Panc1 (cell line): ENCODE results near the gene RAPGEF1. TPM values are rescaled to one million over a fixed set of nuclear protein-coding genes. Genes with fewer than 3 reads are reported as not detected.

Experiments
- ATAC-seq: fragments of 200-7000 bp; cut with Tn5 transposase; 2 replicates; pipeline ENCODE4 v1.9.1; 2020; ENCODE audit warnings: mild to moderate bottlenecking, moderate library complexity
- BruUV-seq: library from RNA; stranded (reverse); fragments of 400-500 nt; replicated peaks from 2 replicates; lab custom pipeline; 2021; lab: Mats Ljungman, UMichigan
- CTCF ChIA-PET: fragments of 300-600 bp; sonication (Branson Sonifier 250); formaldehyde crosslinking; loops from one replicate; lab custom pipeline; 2022; ENCODE audit warnings: antibody characterized with exemption; lab: Charles Lee
- POLR2A ChIA-PET: fragments of 300-600 bp; sonication (Branson Sonifier 250); formaldehyde crosslinking; loops from one replicate; lab custom pipeline; 2022; ENCODE audit warnings: antibody characterized with exemption; lab: Charles Lee
- DNase-seq: peaks from one replicate; pipeline ENCODE4 v3.0.0-alpha.2; 2010; ENCODE audit warnings: low read depth, low spot score
- H3K27ac ChIP-seq: 2 replicates; pipeline ENCODE4 v1.5.1; 2011; ENCODE audit warnings: mild to moderate bottlenecking, low read length, inconsistent platforms
- H3K27me3 ChIP-seq: fragments of 200-500 bp; sonication (Bioruptor generic); 2 replicates; pipeline ENCODE4 v1.6.0; 2014; ENCODE audit warnings: low read length, inconsistent platforms; ENCODE audit not compliant: control insufficient read depth, insufficient read depth
- H3K36me3 ChIP-seq: fragments of 200-500 bp; sonication (Bioruptor generic); 2 replicates; pipeline ENCODE4 v1.5.1; 2014; ENCODE audit warnings: inconsistent platforms, mild to moderate bottlenecking, low read length, moderate library complexity; ENCODE audit not compliant: control insufficient read depth, insufficient read depth
- H3K4me1 ChIP-seq: 2 replicates; pipeline ENCODE4 v1.5.1; 2011; ENCODE audit warnings: inconsistent platforms, mild to moderate bottlenecking, low read length, moderate library complexity; ENCODE audit not compliant: control insufficient read depth, insufficient read depth
- H3K4me3 ChIP-seq, 2 experiments: 2 replicates each; pipeline ENCODE4 v1.5.1; 2011 to 2012; ENCODE audit warnings: low read depth in 2 of 2, low read length in 2 of 2, mild to moderate bottlenecking in 2 of 2, inconsistent platforms in 1 of 2, moderate library complexity in 1 of 2
- H3K9me3 ChIP-seq: fragments of 200-500 bp; sonication (Bioruptor generic); 2 replicates; pipeline ENCODE4 v1.5.1; 2014; ENCODE audit warnings: low read depth, mild to moderate bottlenecking, inconsistent platforms, low read length, moderate library complexity; ENCODE audit not compliant: control insufficient read depth, insufficient read depth
- POLR2AphosphoS5 ChIP-seq: IDR thresholded peaks from 2 replicates; pipeline ENCODE4 v1.6.1; 2012; ENCODE audit warnings: mild to moderate bottlenecking, low read depth, low read length, moderate library complexity
- SIN3A ChIP-seq: IDR thresholded peaks from 2 replicates; pipeline ENCODE4 v1.6.1; 2012; ENCODE audit warnings: low read depth, mild to moderate bottlenecking, low read length, moderate library complexity, borderline replicate concordance; ENCODE audit not compliant: insufficient read depth
- TCF7L2 ChIP-seq: IDR thresholded peaks from 2 replicates; pipeline ENCODE4 v1.6.1; 2011; ENCODE audit warnings: mild to moderate bottlenecking, low read depth, low read length, inconsistent platforms
- in situ Hi-C: cut with HindIII; loops from 2 replicates; pipeline ENCODE4 v1.10.0; 2016; ENCODE audit warnings: low sequenced_read_pairs, low pct_unique_long_range_greater_than_20kb
- intact Hi-C: fragments of 100-400 bp; cut with micrococcal nuclease; formaldehyde crosslinking; loops from one replicate; pipeline ENCODE4 v1.10.0; 2022; ENCODE audit not compliant: unreplicated experiment
- total RNA-seq: library from RNA; stranded (reverse); gene quantifications from one replicate; pipeline ENCODE4 v1.2.1, GENCODE V29; 2021; ENCODE audit not compliant: unreplicated experiment
- TF ChIP-seq, protein P1 (sequence below), 2 experiments: IDR thresholded peaks; 2 replicates each; pipeline ENCODE4 v1.6.1; 2011 to 2012; ENCODE audit warnings: low read depth in 2 of 2, control low read depth in 1 of 2, low read length in 1 of 2, mild to moderate bottlenecking in 1 of 2, moderate library complexity in 1 of 2; ENCODE audit not compliant: insufficient read depth in 1 of 2
- TF ChIP-seq, protein P2 (sequence below): fragments of 450-650 bp; IDR thresholded peaks from 2 replicates; pipeline ENCODE4 v1.5.1; 2017; ENCODE audit warnings: mild to moderate bottlenecking

RAPGEF1 gene
- total RNA-seq, 1 experiment from 2014 or later = 86.8 TPM

DNA sequence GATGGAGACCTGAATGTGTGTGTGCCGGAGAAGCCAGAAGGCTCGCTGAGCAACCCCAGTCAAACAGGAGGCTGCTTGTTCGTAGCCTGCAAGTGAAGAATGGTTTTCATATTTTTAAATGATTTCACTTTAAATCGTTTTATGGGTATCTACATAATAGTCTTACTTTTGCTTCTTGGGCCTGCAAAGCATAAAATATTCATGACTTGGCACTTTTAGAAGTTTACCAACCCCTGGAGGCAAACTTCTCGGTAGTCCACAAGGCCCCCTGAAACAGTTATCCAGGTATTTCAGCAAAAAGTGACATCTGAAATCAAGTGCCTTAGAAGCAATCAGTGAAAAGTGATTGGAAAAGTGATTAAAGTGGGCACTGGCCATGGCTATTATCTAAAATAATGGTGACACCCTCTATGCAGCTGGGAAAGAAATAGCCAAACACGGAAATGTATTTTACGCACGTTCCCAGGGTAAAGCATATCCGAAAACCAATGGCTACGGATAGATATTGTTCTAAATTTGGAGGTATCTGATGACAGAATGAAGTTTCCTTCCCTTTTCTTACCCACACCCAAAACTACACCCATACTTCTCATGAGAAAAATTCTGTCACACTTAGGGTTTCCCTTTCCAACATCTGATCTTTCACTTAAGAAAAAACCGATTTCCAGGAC is 39.0 kb downstream of the RAPGEF1 start:
- H3K36me3 ChIP-seq = no peaks in the 10 kb centered on the region
- BruUV-seq = no TSS peak
- ATAC-seq (no peak), DNase-seq (no peak)
- H3K27me3 ChIP-seq = no peaks in the 10 kb centered on the region
- no peaks in the 10 kb centered on the region for H3K9me3 ChIP-seq
- TF ChIP-seq TCF7L2 = no peak
- TF ChIP-seq, protein P1, sequence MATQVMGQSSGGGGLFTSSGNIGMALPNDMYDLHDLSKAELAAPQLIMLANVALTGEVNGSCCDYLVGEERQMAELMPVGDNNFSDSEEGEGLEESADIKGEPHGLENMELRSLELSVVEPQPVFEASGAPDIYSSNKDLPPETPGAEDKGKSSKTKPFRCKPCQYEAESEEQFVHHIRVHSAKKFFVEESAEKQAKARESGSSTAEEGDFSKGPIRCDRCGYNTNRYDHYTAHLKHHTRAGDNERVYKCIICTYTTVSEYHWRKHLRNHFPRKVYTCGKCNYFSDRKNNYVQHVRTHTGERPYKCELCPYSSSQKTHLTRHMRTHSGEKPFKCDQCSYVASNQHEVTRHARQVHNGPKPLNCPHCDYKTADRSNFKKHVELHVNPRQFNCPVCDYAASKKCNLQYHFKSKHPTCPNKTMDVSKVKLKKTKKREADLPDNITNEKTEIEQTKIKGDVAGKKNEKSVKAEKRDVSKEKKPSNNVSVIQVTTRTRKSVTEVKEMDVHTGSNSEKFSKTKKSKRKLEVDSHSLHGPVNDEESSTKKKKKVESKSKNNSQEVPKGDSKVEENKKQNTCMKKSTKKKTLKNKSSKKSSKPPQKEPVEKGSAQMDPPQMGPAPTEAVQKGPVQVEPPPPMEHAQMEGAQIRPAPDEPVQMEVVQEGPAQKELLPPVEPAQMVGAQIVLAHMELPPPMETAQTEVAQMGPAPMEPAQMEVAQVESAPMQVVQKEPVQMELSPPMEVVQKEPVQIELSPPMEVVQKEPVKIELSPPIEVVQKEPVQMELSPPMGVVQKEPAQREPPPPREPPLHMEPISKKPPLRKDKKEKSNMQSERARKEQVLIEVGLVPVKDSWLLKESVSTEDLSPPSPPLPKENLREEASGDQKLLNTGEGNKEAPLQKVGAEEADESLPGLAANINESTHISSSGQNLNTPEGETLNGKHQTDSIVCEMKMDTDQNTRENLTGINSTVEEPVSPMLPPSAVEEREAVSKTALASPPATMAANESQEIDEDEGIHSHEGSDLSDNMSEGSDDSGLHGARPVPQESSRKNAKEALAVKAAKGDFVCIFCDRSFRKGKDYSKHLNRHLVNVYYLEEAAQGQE (IDR thresholded peaks at IDR 0.05; ENCODE audit: insufficient read depth in 1 of 2, low read depth in 2 of 2, low read length in 1 of 2) = no peak
- TF ChIP-seq SIN3A = no peak
- TF ChIP-seq POLR2AphosphoS5 = no peak
- TF ChIP-seq, protein P2, sequence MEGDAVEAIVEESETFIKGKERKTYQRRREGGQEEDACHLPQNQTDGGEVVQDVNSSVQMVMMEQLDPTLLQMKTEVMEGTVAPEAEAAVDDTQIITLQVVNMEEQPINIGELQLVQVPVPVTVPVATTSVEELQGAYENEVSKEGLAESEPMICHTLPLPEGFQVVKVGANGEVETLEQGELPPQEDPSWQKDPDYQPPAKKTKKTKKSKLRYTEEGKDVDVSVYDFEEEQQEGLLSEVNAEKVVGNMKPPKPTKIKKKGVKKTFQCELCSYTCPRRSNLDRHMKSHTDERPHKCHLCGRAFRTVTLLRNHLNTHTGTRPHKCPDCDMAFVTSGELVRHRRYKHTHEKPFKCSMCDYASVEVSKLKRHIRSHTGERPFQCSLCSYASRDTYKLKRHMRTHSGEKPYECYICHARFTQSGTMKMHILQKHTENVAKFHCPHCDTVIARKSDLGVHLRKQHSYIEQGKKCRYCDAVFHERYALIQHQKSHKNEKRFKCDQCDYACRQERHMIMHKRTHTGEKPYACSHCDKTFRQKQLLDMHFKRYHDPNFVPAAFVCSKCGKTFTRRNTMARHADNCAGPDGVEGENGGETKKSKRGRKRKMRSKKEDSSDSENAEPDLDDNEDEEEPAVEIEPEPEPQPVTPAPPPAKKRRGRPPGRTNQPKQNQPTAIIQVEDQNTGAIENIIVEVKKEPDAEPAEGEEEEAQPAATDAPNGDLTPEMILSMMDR = no peak
- in situ Hi-C loops (no loop called here), intact Hi-C loops (no loop called here)
- H3K4me1 ChIP-seq = peaks cover 40% of the 10 kb centered on the region
- CTCF ChIA-PET = no interaction called here
- H3K27ac ChIP-seq = no peak overlapping the region
- POLR2A ChIA-PET = interaction anchor here (0.6 kb wide), 1 partner anchor 69 kb away, joined by 4 read pairs; no protein-coding TSS in a partner anchor
- no peak overlapping the region for H3K4me3 ChIP-seq

DNA sequence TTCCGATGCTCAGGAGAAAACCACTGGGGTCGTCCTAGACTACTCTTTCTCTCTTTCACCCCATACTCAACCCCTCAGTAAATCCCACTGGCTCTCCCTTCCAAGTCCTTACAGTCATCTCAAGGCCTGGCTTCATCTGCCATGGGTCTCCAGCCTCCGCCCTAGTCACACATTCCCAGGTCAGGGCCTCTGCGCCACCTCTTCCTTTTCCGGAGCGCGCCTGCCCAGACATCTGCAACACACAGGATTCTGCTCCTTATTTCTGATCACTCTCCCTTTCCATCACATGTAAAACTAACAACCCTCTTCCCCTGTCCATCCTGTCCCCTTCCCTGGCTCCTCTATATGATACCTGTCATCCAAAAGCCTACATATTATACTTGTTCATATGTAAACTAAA is 39.8 kb downstream of the RAPGEF1 start:
- Histone ChIP-seq H3K27ac (no peak overlapping the region), H3K9me3 (no peaks in the 10 kb centered on the region), H3K36me3 (no peaks in the 10 kb centered on the region), H3K4me3 (no peak overlapping the region), H3K27me3 (no peaks in the 10 kb centered on the region), H3K4me1 (peaks cover 32% of the 10 kb centered on the region)
- ChIA-PET CTCF (no interaction called here), POLR2A (no interaction called here)
- DNase-seq (no peak), ATAC-seq (no peak)
- intact Hi-C loops (no loop called here), in situ Hi-C loops (no loop called here)
- TF ChIP-seq, protein P2 = no peak
- no peak for TF ChIP-seq POLR2AphosphoS5
- TF ChIP-seq, protein P1 (IDR thresholded peaks at IDR 0.05; ENCODE audit: insufficient read depth in 1 of 2, low read depth in 2 of 2, low read length in 1 of 2) = no peak
- BruUV-seq = no TSS peak
